CD4-positive, CD25-positive, alpha-beta regulatory T cell (primary cell): ENCODE data around the gene NCOA4. TPM values are rescaled to one million over a fixed set of nuclear protein-coding genes. Genes with fewer than 3 reads are reported as not detected.

Source experiments
- ATAC-seq, 2 donors: fragments of 150-1000 bp; cut with Tn5 transposase; one replicate each; pipeline ENCODE4 v1.10.0; 2021; ENCODE audit warnings: low read depth in 2 of 2, moderate number of reproducible peaks in 2 of 2, moderate library complexity in 1 of 2
- DNase-seq, 3 donors: peaks; one replicate each; pipeline versions ENCODE4 v3.0.0 to v3.0.0-alpha.2; 2012 to 2022; ENCODE audit warnings: mixed read lengths in 1 of 3
- H3K27ac ChIP-seq: one replicate; pipeline ENCODE4 v1.7.0; 2013; ENCODE audit warnings: mild to moderate bottlenecking, low read length; ENCODE audit not compliant: insufficient read depth, poor library complexity, severe bottlenecking
- H3K27me3 ChIP-seq: one replicate; pipeline ENCODE4 v1.7.0; 2013; ENCODE audit warnings: low read length; ENCODE audit not compliant: control insufficient read depth, insufficient read depth
- H3K36me3 ChIP-seq: one replicate; pipeline ENCODE4 v1.7.0; 2013; ENCODE audit warnings: mild to moderate bottlenecking, low read length, moderate library complexity; ENCODE audit not compliant: control insufficient read depth, insufficient read depth
- H3K4me1 ChIP-seq: 2 replicates; pipeline ENCODE4 v1.7.0; 2013; ENCODE audit warnings: mild to moderate bottlenecking, low read length; ENCODE audit not compliant: insufficient read depth, control insufficient read depth, poor library complexity, severe bottlenecking
- H3K4me3 ChIP-seq: one replicate; pipeline ENCODE4 v1.7.0; 2013; ENCODE audit warnings: low read depth, mild to moderate bottlenecking, low read length, moderate library complexity
- H3K9me3 ChIP-seq, 2 experiments: 1 replicate in 1 of 2; 2 replicates in 1 of 2; pipeline ENCODE4 v1.7.0; 2013; ENCODE audit warnings: low read length in 2 of 2, mild to moderate bottlenecking in 1 of 2, moderate library complexity in 1 of 2; ENCODE audit not compliant: control insufficient read depth in 2 of 2
- H3K27ac Mint-ChIP-seq, 3 donors: one replicate each; pipeline ENCODE4 v1.8.0; 2020 to 2022; ENCODE audit warnings: mild to moderate bottlenecking in 3 of 3, mixed read lengths in 3 of 3, moderate library complexity in 2 of 3
- H3K27me3 Mint-ChIP-seq: one replicate; pipeline ENCODE4 v1.8.0; 2022; ENCODE audit warnings: mild to moderate bottlenecking, mixed read lengths
- H3K36me3 Mint-ChIP-seq: one replicate; pipeline ENCODE4 v1.8.0; 2020; ENCODE audit warnings: mixed read lengths
- H3K4me1 Mint-ChIP-seq, 4 donors: one replicate each; pipeline ENCODE4 v1.8.0; 2020 to 2022; ENCODE audit warnings: mixed read lengths in 4 of 4, mild to moderate bottlenecking in 1 of 4
- H3K4me3 Mint-ChIP-seq, 4 donors: one replicate each; pipeline ENCODE4 v1.8.0; 2020 to 2022; ENCODE audit warnings: mild to moderate bottlenecking in 4 of 4, mixed read lengths in 4 of 4, moderate library complexity in 3 of 4
- H3K9me3 Mint-ChIP-seq, 7 donors: one replicate each; pipeline ENCODE4 v1.8.0; 2020 to 2022; ENCODE audit warnings: mixed read lengths in 7 of 7, mild to moderate bottlenecking in 3 of 7, moderate library complexity in 2 of 7
- polyA plus RNA-seq, 4 donors: library from polyadenylated mRNA; unstranded; fragments of 300-500 nt; fragmentation: Illumina TruSeq; gene quantifications; one replicate each; pipeline ENCODE4 v1.2.3, GENCODE V29; 2021
- total RNA-seq: library from RNA; stranded (reverse); gene quantifications from one replicate; pipeline ENCODE4 v1.2.3, GENCODE V29; 2022

NCOA4 gene
- total and polyA plus RNA-seq, 5 donors from 2014 or later: 69.1 to 202 (median 172) TPM

- Histone ChIP-seq H3K27ac (no peak overlapping the region), H3K4me3 (no peak overlapping the region), H3K9me3 (no peaks in the 10 kb centered on the region), H3K27me3 (peaks cover 12% of the 10 kb centered on the region), H3K36me3 (no peaks in the 10 kb centered on the region), H3K4me1 (peaks cover 19% of the 10 kb centered on the region)
- ATAC-seq (no peak), DNase-seq (no peak)
- H3K4me1 Mint-ChIP-seq: peaks cover 7 to 23% (median 17%) of the 10 kb centered on the region in 4 donors
- peaks cover 10% of the 10 kb centered on the region for H3K27me3 Mint-ChIP-seq
- H3K9me3 Mint-ChIP-seq: peaks cover 0 to 1% (median 0%) of the 10 kb centered on the region in 7 donors
- no peak overlapping the region for H3K4me3 Mint-ChIP-seq
- no peaks in the 10 kb centered on the region for H3K36me3 Mint-ChIP-seq
- H3K27ac Mint-ChIP-seq: no peak overlapping the region
Measured at GRCh38 chr10:46033602-46034011, 3.2 kb upstream of the NCOA4 start.

GRCh38 chr10:46031648-46032532, 1.5 kb upstream of the NCOA4 start:
- H3K36me3 Mint-ChIP-seq: peaks cover 4% of the 10 kb centered on the region
- H3K9me3 Mint-ChIP-seq: no peaks in the 10 kb centered on the region
- peaks cover 34% of the 10 kb centered on the region for H3K4me1 ChIP-seq
- H3K4me3 ChIP-seq: no peak overlapping the region
- no peak overlapping the region for H3K27ac ChIP-seq
- peak overlapping the region in 2 of 3 donors; percentile 54 to 59 for H3K27ac Mint-ChIP-seq
- H3K4me3 Mint-ChIP-seq: peak overlapping the region; percentile 28 to 79 (median 72)
- peaks cover 16 to 39% (median 31%) of the 10 kb centered on the region in 4 donors for H3K4me1 Mint-ChIP-seq
- no peaks in the 10 kb centered on the region for H3K36me3 ChIP-seq
- H3K27me3 Mint-ChIP-seq: peaks cover 5% of the 10 kb centered on the region
- DNase-seq (no peak), ATAC-seq (no peak)
- H3K27me3 ChIP-seq: peaks cover 12% of the 10 kb centered on the region
- H3K9me3 ChIP-seq: no peaks in the 10 kb centered on the region

GRCh38 chr10:46029461-46030030, 877 bp downstream of the NCOA4 start:
- Histone ChIP-seq H3K36me3 (no peaks in the 10 kb centered on the region), H3K27ac (peak overlapping the region; percentile 93), H3K9me3 (no peaks in the 10 kb centered on the region), H3K4me1 (peaks cover 55% of the 10 kb centered on the region), H3K4me3 (peak overlapping the region; percentile 92), H3K27me3 (no peaks in the 10 kb centered on the region)
- Mint-ChIP-seq H3K4me1 (peaks cover 26 to 62% (median 48%) of the 10 kb centered on the region in 4 donors), H3K9me3 (no peaks in the 10 kb centered on the region), H3K36me3 (peaks cover 4% of the 10 kb centered on the region), H3K27ac (peak overlapping the region; percentile 94 to 99 (median 98)), H3K27me3 (no peaks in the 10 kb centered on the region), H3K4me3 (peak overlapping the region; percentile 90 to 99 (median 96))
- ATAC-seq (no peak), DNase-seq (no peak)

GRCh38 chr10:46028584-46029460, 1.6 kb downstream of the NCOA4 start:
- peaks cover 62% of the 10 kb centered on the region for H3K4me1 ChIP-seq
- Mint-ChIP-seq H3K27ac (peak overlapping the region; percentile 57 to 98 (median 94)), H3K9me3 (no peaks in the 10 kb centered on the region), H3K27me3 (no peaks in the 10 kb centered on the region), H3K4me1 (peaks cover 33 to 70% (median 55%) of the 10 kb centered on the region in 4 donors), H3K4me3 (peak overlapping the region; percentile 90 to 99 (median 96)), H3K36me3 (peaks cover 4% of the 10 kb centered on the region)
- no peaks in the 10 kb centered on the region for H3K9me3 ChIP-seq
- ATAC-seq (peak; percentile 24 to 26), DNase-seq (peak in 2 of 3 donors; percentile 55 to 78)
- H3K4me3 ChIP-seq: peak overlapping the region; percentile 92
- H3K27ac ChIP-seq: peak overlapping the region; percentile 93
- no peaks in the 10 kb centered on the region for H3K27me3 ChIP-seq
- H3K36me3 ChIP-seq: no peaks in the 10 kb centered on the region

- Histone ChIP-seq H3K36me3 (no peaks in the 10 kb centered on the region), H3K9me3 (no peaks in the 10 kb centered on the region), H3K27me3 (no peaks in the 10 kb centered on the region), H3K4me1 (peaks cover 81% of the 10 kb centered on the region), H3K27ac (no peak overlapping the region), H3K4me3 (peak overlapping the region; percentile 14)
- no peaks in the 10 kb centered on the region for H3K27me3 Mint-ChIP-seq
- H3K36me3 Mint-ChIP-seq: peaks cover 4% of the 10 kb centered on the region
- peak overlapping the region in 2 of 3 donors; percentile 9 to 87 for H3K27ac Mint-ChIP-seq
- DNase-seq (no peak), ATAC-seq (no peak)
- no peaks in the 10 kb centered on the region for H3K9me3 Mint-ChIP-seq
- peak overlapping the region in 2 of 4 donors; percentile 11 to 69 for H3K4me3 Mint-ChIP-seq
- peaks cover 39 to 91% (median 72%) of the 10 kb centered on the region in 4 donors for H3K4me1 Mint-ChIP-seq
Measured at GRCh38 chr10:46026106-46026505, 4.3 kb downstream of the NCOA4 start.

GRCh38 chr10:46025406-46025805, 5.0 kb downstream of the NCOA4 start:
- peak overlapping the region in 3 of 4 donors; percentile 11 to 69 (median 55) for H3K4me3 Mint-ChIP-seq
- H3K36me3 Mint-ChIP-seq: peaks cover 4% of the 10 kb centered on the region
- H3K27me3 Mint-ChIP-seq: no peaks in the 10 kb centered on the region
- peak overlapping the region; percentile 31 to 87 (median 62) for H3K27ac Mint-ChIP-seq
- no peaks in the 10 kb centered on the region for H3K36me3 ChIP-seq
- peaks cover 42 to 93% (median 72%) of the 10 kb centered on the region in 4 donors for H3K4me1 Mint-ChIP-seq
- ATAC-seq (no peak), DNase-seq (no peak)
- H3K9me3 ChIP-seq: no peaks in the 10 kb centered on the region
- no peak overlapping the region for H3K27ac ChIP-seq
- H3K9me3 Mint-ChIP-seq: no peaks in the 10 kb centered on the region
- no peaks in the 10 kb centered on the region for H3K27me3 ChIP-seq
- peaks cover 77% of the 10 kb centered on the region for H3K4me1 ChIP-seq
- H3K4me3 ChIP-seq: peak overlapping the region; percentile 2

GRCh38 chr10:46024948-46025347, 5.5 kb downstream of the NCOA4 start:
- H3K27ac Mint-ChIP-seq: peak overlapping the region; percentile 62 to 88 (median 87)
- peak overlapping the region in 3 of 4 donors; percentile 11 to 89 (median 83) for H3K4me3 Mint-ChIP-seq
- H3K9me3 Mint-ChIP-seq: no peaks in the 10 kb centered on the region
- DNase-seq (no peak), ATAC-seq (no peak)
- Histone ChIP-seq H3K4me3 (no peak overlapping the region), H3K27me3 (no peaks in the 10 kb centered on the region), H3K36me3 (no peaks in the 10 kb centered on the region), H3K4me1 (peaks cover 81% of the 10 kb centered on the region), H3K9me3 (no peaks in the 10 kb centered on the region), H3K27ac (no peak overlapping the region)
- H3K27me3 Mint-ChIP-seq: no peaks in the 10 kb centered on the region
- H3K4me1 Mint-ChIP-seq: peaks cover 43 to 96% (median 76%) of the 10 kb centered on the region in 4 donors
- peaks cover 4% of the 10 kb centered on the region for H3K36me3 Mint-ChIP-seq
